Measurements from ENCODE around the gene CERS6.

DNA sequence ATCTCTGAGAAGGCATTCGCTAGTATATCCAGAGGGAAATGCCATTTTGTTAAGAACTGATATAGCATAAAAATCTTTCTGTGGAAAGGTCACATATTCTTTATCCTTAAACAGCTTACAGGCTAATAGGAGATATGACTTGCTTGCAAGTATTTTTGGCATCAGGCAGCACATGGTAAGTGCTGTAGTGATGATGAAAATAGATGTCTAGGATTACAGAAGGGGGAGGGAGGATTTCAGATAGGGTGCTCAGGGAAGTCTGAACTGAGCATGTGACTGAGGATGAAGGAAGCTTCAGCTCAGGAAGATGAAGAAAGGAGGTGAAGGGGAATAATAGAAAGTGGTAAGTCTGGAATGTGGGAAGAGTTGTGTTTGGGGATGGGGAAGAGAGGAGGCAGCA lies 187.9 kb downstream of the CERS6 start:
- no peak for TF ChIP-seq POLR2A (IDR thresholded peaks at IDR 0.05)
- TF ChIP-seq, protein P1, sequence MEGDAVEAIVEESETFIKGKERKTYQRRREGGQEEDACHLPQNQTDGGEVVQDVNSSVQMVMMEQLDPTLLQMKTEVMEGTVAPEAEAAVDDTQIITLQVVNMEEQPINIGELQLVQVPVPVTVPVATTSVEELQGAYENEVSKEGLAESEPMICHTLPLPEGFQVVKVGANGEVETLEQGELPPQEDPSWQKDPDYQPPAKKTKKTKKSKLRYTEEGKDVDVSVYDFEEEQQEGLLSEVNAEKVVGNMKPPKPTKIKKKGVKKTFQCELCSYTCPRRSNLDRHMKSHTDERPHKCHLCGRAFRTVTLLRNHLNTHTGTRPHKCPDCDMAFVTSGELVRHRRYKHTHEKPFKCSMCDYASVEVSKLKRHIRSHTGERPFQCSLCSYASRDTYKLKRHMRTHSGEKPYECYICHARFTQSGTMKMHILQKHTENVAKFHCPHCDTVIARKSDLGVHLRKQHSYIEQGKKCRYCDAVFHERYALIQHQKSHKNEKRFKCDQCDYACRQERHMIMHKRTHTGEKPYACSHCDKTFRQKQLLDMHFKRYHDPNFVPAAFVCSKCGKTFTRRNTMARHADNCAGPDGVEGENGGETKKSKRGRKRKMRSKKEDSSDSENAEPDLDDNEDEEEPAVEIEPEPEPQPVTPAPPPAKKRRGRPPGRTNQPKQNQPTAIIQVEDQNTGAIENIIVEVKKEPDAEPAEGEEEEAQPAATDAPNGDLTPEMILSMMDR (IDR thresholded peaks at IDR 0.05) = no peak

All from esophagus squamous epithelium (tissue), 4 donors.